ENCODE measurements around the gene SV2C.
"Not testable (repeated sequence)": the region's sequence is repeated elsewhere in the genome, so short reads cannot be mapped to it uniquely, and the experiment has no call there.

Gene SV2C

GRCh38 chr5:76269259-76269931, 186.2 kb downstream of the SV2C start:
- DNase-seq: no peak

GRCh38 chr5:76269932-76270610, 186.9 kb downstream of the SV2C start:
- DNase-seq: no peak

DNA sequence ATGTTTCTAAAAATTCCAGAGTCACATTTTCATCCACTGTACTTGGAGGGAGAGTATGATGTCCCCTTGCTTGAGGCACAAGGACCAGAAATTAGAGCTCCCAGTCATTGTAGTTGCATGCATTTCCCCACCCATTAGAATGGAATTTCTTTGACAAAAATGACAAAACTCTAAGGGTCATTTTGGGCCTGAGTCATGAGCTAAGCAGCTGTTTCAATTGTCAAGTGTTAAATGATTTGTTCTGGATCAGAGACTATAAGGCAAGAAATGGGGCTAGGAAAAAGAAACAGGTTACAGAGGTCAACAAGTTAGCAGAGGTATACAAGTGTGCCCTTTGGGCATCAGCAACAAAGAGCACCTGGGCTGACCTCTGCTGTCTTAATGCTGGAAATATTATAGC, 188.7 kb downstream of the SV2C start:
- DNase-seq: no peak

- DNase-seq: no peak
These were observed 190.2 kb downstream of the SV2C start for GRCh38 chr5:76273206-76273885.

DNA sequence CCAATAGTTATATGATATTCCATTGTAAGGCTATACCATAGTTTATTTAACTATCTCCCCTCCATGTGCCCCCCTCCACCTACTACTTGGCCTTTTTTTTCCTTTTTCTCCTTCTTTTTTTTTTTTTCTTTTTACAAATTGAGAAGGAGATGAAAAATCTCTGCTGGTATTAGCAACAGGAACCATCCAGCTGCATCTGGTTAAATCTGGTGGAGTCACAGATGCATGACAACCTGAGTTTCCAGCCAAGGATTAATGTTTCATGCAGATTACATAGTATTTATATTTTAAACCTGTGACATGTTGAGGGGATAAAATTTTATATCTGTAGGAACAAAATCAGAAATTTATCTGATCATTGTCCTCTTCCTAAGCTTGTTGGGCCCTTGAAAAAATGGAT, 191.4 kb downstream of the SV2C start:
- DNase-seq: no peak

DNA sequence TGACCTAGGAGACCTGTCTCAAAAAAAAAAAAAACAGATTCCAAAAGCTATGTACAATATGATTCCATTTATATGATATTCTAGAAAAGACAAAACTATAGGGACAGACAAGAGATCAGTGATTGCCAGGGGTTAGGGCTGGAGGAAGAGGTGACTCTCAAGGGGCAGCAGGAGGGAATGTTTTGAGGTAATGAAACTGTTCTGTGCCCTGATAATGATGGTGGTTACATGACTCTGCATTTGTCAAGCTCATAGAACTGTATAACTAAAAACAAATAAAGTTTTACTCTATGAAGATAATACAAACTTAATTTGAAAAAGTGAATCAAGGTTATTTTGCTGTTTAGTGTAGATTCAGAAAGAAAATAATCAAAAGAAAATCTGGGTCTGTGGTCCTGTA, 194.6 kb downstream of the SV2C start:
- no peak for DNase-seq

DNA sequence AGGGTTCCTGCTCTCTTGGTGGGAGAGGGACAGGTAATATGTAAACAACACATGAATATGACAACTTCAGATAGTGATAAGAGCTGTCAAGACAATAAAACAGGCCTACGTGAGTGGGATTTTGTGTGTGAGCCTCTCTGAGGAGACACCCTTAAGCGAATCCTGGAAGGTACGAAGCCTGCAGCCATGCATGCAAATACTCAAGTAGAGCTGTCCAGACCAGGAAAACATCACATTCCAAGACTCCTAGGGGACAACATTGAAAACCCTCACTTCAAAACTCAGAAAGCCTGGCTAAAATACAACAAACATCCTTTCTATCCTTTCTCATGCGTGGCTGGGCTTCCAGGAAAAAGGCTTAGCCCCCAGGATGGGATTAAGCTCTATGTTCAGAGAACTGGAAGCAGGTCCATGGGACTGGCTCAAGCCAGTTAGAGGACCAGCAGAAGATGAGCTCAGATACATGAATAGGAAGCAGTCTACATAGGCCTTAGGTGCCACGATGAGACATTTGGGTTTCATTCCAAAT, 195.1 kb downstream of the SV2C start:
- DNase-seq: no peak

DNA sequence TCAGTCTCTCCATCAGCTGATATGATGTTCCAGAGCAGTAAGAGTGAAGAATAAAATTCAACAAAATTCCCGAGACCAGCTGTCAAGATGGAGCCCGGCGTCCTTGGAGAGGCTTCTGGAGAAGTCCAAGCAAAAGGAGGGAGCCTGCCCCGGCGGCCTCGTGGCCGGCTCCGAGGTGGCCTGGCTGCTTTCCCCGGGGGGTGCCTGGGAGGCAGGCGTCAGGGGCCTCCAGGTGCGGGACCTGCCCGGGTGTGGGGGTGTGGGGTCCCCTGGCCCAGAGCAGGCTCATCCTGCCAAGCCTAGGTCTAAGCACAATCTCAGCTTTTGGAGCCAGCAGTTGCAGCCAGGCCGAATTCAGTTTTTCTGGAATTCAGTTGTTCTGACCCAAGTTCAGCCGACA, 197.3 kb downstream of the SV2C start:
- no peak for DNase-seq

DNA sequence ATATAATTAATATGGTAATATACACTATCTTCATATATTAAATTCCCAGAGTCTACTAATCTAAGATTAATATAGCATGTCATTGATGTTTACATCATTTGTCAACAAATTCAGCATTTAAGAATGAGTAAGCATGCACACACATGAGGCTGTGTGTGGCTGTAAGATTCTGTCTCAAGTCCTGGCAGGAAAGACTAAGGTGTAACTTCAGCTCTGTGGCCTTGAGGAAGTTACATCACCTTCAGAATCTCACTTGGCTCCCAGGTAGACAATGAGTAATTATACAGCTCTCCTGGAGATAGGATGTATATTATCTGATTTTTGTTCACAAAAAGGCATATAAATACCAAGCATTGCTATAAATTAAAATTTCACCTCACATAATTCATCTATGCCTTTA, 200.5 kb downstream of the SV2C start:
- DNase-seq: no peak

GRCh38 chr5:76289692-76290091, 206.5 kb downstream of the SV2C start:
- DNase-seq: no peak

- DNase-seq: no peak
These were observed 207.2 kb downstream of the SV2C start for GRCh38 chr5:76290321-76290757.

- no peak for DNase-seq
These were observed 208.3 kb downstream of the SV2C start for GRCh38 chr5:76291305-76292077.

GRCh38 chr5:76292620-76293322, 209.6 kb downstream of the SV2C start:
- DNase-seq: no peak

GRCh38 chr5:76294573-76294972, 211.4 kb downstream of the SV2C start:
- DNase-seq: no peak

GRCh38 chr5:76298852-76299251, 215.7 kb downstream of the SV2C start:
- DNase-seq: no peak

GRCh38 chr5:76299592-76299991, 216.4 kb downstream of the SV2C start:
- DNase-seq: no peak

- DNase-seq: not testable (repeated sequence)
These were observed 218.7 kb downstream of the SV2C start for GRCh38 chr5:76301932-76302331.

DNA sequence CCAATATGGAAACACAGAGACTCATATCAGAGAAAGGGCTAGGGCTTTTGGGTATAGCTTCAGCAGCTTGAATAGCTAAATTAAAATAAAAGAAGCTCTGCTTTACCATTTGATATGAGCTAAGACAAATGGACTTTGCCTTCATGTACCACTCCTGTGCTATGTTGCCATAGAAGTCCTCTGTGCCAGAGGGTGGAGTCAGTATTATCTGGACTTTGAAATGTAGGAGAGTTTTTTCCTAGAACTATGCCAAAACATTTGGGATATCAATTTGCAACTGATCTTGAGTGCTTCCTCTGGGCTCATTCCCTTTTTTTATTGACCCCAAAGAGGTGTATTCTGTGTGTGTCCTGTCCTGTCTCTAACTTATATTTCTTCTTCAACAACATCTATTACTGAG, 219.5 kb downstream of the SV2C start:
- DNase-seq: not testable (repeated sequence)

GRCh38 chr5:76303921-76304320, 220.7 kb downstream of the SV2C start:
- no peak for DNase-seq

GRCh38 chr5:76305269-76305668, 222.1 kb downstream of the SV2C start:
- DNase-seq: no peak

GRCh38 chr5:76305775-76306174, 222.6 kb downstream of the SV2C start:
- DNase-seq: no peak

DNA sequence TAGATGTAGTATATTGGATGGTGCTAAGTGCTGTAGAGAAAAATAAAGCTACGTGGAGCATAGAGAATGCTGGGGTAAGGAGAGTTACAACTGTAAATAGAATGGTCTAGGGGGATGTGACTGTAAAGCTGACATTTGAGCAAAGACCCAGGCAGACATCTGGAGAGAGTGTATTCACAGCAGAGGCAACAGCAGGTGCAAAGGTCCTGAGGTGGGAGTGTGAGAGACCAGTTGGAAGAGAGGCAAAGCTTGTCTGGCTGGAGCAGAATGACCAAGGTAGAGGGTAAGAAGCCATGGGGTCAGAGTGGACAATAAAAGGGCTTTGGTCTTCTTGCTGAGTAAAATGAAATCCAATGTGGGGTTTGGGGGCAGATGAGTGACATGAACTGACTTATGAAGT, 227.0 kb downstream of the SV2C start:
- no peak for DNase-seq

DNA sequence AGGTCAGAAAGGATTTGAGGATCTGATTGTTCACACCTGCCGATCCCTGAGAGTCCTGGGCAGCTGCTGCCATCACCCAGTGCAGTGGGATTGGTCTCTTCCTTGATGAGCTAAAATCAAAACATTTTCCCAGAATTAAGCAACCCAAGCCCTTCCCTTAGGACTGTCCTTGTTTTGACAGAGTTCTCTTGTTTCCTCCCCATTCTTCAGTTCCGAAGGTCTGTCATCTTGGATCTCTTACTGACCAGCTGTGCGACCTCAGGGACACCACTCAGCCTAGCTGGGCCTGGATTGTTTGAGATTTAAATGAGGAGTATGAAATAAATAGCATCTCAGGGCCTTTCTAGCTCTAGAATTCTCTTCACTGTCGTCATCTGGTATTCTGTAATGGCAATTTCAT, 229.6 kb downstream of the SV2C start:
- DNase-seq: no peak

Data from NCI-H1417 treated with DMSO at 0.1 percent for 48 hours (cell line).